Adrenal gland (tissue), 12 donors: ENCODE measurements around the gene GFRA1. TPM values are rescaled to one million over a fixed set of nuclear protein-coding genes. Genes with fewer than 3 reads are reported as not detected.

Source experiments
- DNase-seq, 7 donors: peaks; one replicate each; pipeline ENCODE4 v3.0.0-alpha.2; 2019 to 2020
- H3K27ac ChIP-seq, 5 donors: fragments of 200-600 bp; sonication (generic) in 4 of 5; 1 replicate in 3 of 5; 2 replicates in 2 of 5; pipeline versions ENCODE4 v1.5.1 to v1.8.0; 2016 to 2020; ENCODE audit warnings: mild to moderate bottlenecking in 1 of 5
- H3K27me3 ChIP-seq: fragments of 200-600 bp; 2 replicates; pipeline ENCODE4 v1.8.0; 2021
- H3K36me3 ChIP-seq, 2 donors: fragments of 200-600 bp; replicated peaks in 1 of 2; 1 replicate in 1 of 2; 2 replicates in 1 of 2; pipeline versions ENCODE4 v1.5.1 to v1.8.0; 2018 to 2022
- H3K4me1 ChIP-seq, 2 donors: fragments of 200-600 bp; replicated peaks in 1 of 2; 1 replicate in 1 of 2; 2 replicates in 1 of 2; pipeline versions ENCODE4 v1.5.1 to v1.8.0; 2018 to 2021
- H3K4me3 ChIP-seq, 4 donors: fragments of 200-600 bp; sonication (generic) in 3 of 4; one replicate each; pipeline ENCODE4 v1.5.1; 2016 to 2018
- H3K9me3 ChIP-seq, 3 donors: fragments of 200-600 bp; sonication (generic) in 1 of 3; replicated peaks in 1 of 3; 1 replicate in 2 of 3; 2 replicates in 1 of 3; pipeline versions ENCODE4 v1.5.1 to v1.8.0; 2016 to 2021
- POLR2A ChIP-seq, 2 donors: fragments of 450-650 bp; IDR thresholded peaks; one replicate each; pipeline ENCODE4 v1.6.1; 2017; ENCODE audit warnings: antibody characterized with exemption in 2 of 2, mild to moderate bottlenecking in 2 of 2, moderate library complexity in 1 of 2
- WGBS, 4 donors: extraction: QIAGEN DNeasy Blood & Tissue Kit in 2 of 4; methylation state at CpG; one replicate each; pipeline versions ENCODE4 v1.1.5 to v1.1.7; 2013 to 2017; 5-methylcytosine and 5-hydroxymethylcytosine counted together
- intact Hi-C, 2 donors: fragments of 100-400 bp; cut with DNase I; formaldehyde crosslinking; loops; one replicate each; pipeline versions ENCODE4 v1.14.1 to v1.15.0; 2022 to 2023
- polyA plus RNA-seq, 3 donors: library from polyadenylated mRNA; stranded (reverse); fragments of 200-250 nt in 2 of 3; fragments of 350-450 nt in 1 of 3; fragmentation: Illumina TruSeq in 1 of 3; extraction: RNeasy Lipid Tissue Mini Kit (QIAGEN cat#74804) in 1 of 3; gene quantifications; one replicate each; pipeline ENCODE4 v1.2.3, GENCODE V29; 2013 to 2014
- total RNA-seq, 9 donors: library from RNA; depleted of rRNA in 4 of 9; stranded (reverse); fragments of >200 nt in 4 of 9; fragments of 120-200 nt in 1 of 9; fragmentation: NEBNext Ultra II Directional in 1 of 9; extraction: Animal tissue kit (Norgen Biotek cat#: 25700) in 1 of 9; gene quantifications; one replicate each; pipeline versions ENCODE4 v1.1.0 to v1.2.4, GENCODE V29; 2013 to 2023
- TF ChIP-seq, protein P1 (sequence below), 6 experiments: fragments of 450-650 bp in 4 of 6; fragments of 200-600 bp in 2 of 6; sonication (generic) in 1 of 6; IDR thresholded peaks; 1 replicate in 5 of 6; 2 replicates in 1 of 6; pipeline versions ENCODE4 v1.5.1 to v1.8.0; 2016 to 2021; ENCODE audit warnings: antibody characterized with exemption in 6 of 6, mild to moderate bottlenecking in 2 of 6, moderate library complexity in 1 of 6
- donor health status: healthy with polysubstance abuse.
- donor health status: Bipolar disorder and iron deficiency.
- donor health status: DM: yes; HTN: yes; CAD: no.
- donor health status: DM: no; HTN: no; CAD: no.
- donor health status: DM: no; HTN: no; CAD: no.
- donor health status: DM: yes; HTN: yes; CAD: no.

GFRA1 gene
- total and polyA plus RNA-seq, 12 donors, result 0.61 to 12.9 (median 2.6) TPM

DNA sequence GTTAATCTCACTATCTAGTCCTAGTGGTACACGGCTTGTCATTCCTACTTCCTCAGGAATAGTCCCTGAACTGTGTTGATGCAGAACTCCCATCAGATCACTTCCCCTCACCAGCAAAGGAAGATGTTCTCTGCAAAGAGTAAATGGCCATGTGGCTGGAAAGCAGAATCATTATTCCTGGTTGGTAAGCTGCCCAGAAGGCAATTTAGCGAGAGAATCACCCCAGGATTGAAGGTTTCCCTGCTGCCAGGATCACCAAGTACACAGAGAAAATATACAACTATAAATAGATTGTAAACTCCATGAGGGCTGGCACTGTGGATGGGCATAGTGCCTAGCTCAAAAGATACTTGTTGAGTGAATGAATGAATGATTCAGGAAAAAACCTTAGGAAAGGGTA lies 115.0 kb downstream of the GFRA1 start:
- H3K27ac ChIP-seq, result no peak overlapping the region
- no peak for DNase-seq
- H3K36me3 ChIP-seq, result no peaks in the 10 kb centered on the region
- intact Hi-C loops, result no loop called here
- H3K4me3 ChIP-seq, result no peak overlapping the region
- WGBS, 4 donors, result 77 to 80% (median 79%) methylated on average over 2 of the region's 2 CpGs
- no peaks in the 10 kb centered on the region for H3K4me1 ChIP-seq
- H3K27me3 ChIP-seq, result no peaks in the 10 kb centered on the region
- TF ChIP-seq, protein P1, sequence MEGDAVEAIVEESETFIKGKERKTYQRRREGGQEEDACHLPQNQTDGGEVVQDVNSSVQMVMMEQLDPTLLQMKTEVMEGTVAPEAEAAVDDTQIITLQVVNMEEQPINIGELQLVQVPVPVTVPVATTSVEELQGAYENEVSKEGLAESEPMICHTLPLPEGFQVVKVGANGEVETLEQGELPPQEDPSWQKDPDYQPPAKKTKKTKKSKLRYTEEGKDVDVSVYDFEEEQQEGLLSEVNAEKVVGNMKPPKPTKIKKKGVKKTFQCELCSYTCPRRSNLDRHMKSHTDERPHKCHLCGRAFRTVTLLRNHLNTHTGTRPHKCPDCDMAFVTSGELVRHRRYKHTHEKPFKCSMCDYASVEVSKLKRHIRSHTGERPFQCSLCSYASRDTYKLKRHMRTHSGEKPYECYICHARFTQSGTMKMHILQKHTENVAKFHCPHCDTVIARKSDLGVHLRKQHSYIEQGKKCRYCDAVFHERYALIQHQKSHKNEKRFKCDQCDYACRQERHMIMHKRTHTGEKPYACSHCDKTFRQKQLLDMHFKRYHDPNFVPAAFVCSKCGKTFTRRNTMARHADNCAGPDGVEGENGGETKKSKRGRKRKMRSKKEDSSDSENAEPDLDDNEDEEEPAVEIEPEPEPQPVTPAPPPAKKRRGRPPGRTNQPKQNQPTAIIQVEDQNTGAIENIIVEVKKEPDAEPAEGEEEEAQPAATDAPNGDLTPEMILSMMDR (IDR thresholded peaks at IDR 0.05), result no peak
- H3K9me3 ChIP-seq, result no peaks in the 10 kb centered on the region

DNA sequence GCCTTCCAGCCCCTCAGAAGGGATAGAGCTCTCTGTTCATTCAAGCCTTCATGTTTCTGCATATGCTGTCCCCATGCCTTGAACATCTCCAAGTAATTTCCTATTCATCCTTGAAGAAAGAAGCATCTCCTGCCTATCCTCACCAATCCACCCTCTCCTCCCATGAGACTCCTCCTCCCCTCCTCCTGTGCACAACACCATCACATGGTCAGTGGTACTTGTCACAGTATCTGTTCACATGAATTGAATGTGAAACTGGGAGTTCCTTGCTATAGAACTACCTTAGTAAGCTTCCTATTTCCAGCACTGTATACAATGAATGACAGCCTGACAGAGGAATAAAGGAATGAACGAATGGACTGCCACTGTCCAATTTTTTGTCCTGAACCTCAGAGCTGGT lies 115.5 kb downstream of the GFRA1 start:
- Histone ChIP-seq H3K27ac (no peak overlapping the region), H3K4me3 (no peak overlapping the region), H3K4me1 (no peaks in the 10 kb centered on the region), H3K9me3 (no peaks in the 10 kb centered on the region), H3K27me3 (no peaks in the 10 kb centered on the region), H3K36me3 (no peaks in the 10 kb centered on the region)
- no peak for DNase-seq
- intact Hi-C loops, result no loop called here
- TF ChIP-seq, protein P1 (IDR thresholded peaks at IDR 0.05), result no peak
- WGBS, 4 donors, result 57 to 84% (median 70%) methylated on average over 1 of the region's 1 CpG

DNA sequence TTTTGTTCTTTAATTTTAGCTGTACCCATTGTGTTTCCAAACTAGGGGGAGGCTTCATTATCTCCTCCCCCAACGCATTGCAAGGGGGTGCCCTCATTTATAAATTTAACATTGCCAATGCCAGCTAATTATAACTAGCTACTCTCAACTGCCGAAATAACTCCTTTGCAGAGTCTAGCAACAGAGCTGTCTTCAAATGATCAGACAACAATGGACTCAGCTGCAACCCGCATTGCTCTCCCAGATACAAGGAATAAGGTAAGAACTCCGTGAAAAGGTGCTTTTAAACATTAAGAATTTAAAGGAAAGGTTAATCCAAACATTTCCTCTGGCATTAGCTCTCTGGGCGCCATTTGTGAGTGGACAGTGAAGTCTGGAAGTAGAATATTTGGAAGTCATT lies 116.2 kb downstream of the GFRA1 start:
- DNase-seq, result no peak
- no peak overlapping the region for H3K27ac ChIP-seq
- intact Hi-C loops, result no loop called here
- 69 to 79% (median 73%) methylated on average over 5 of the region's 5 CpGs for WGBS, 4 donors
- no peak overlapping the region for H3K4me3 ChIP-seq
- H3K36me3 ChIP-seq, result no peaks in the 10 kb centered on the region
- no peaks in the 10 kb centered on the region for H3K27me3 ChIP-seq
- H3K4me1 ChIP-seq, result no peaks in the 10 kb centered on the region
- H3K9me3 ChIP-seq, result no peaks in the 10 kb centered on the region
- TF ChIP-seq POLR2A (IDR thresholded peaks at IDR 0.05), result no peak
- TF ChIP-seq, protein P1 (IDR thresholded peaks at IDR 0.05), result no peak

DNA sequence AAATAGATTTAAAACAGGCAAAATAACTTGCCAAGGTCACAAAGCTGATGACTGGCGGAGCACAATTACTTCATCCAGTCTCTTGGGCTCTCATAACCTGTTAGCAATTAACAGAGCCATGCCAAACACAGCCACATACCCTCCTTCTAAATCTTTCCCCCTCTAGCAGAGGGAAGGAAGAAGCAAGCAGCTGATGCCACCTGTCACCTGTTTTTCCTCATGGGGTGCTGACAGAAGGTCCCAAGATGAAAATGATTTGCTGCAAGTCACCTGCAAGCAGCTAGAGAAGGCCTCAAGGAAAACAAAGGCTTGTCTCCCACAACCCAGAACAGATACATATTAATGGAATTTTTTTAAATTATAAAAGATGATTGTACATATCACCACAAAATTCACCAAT lies 117.8 kb downstream of the GFRA1 start:
- no peak for DNase-seq
- no peak overlapping the region for H3K4me3 ChIP-seq
- H3K4me1 ChIP-seq, result no peaks in the 10 kb centered on the region
- no peaks in the 10 kb centered on the region for H3K9me3 ChIP-seq
- no peak for TF ChIP-seq POLR2A (IDR thresholded peaks at IDR 0.05)
- TF ChIP-seq, protein P1 (IDR thresholded peaks at IDR 0.05), result no peak
- intact Hi-C loops, result no loop called here
- H3K27ac ChIP-seq, result no peak overlapping the region
- H3K27me3 ChIP-seq, result no peaks in the 10 kb centered on the region
- no peaks in the 10 kb centered on the region for H3K36me3 ChIP-seq
- WGBS, 4 donors, result 85 to 90% (median 87%) methylated on average over 1 of the region's 1 CpG
